Stimulated activated CD4-positive, alpha-beta T cell treated with anti-CD3 and anti-CD28 coated beads, Interleukin-2, amount 100 ng/mL, for 24 hours (primary cell): ENCODE results near the gene SCYGR1.

Experiments used
- DNase-seq, 2 donors: peaks; one replicate each; pipeline ENCODE4 v3.0.0-alpha.2; 2020

SCYGR1 gene

GRCh38 chr2:227402321-227402720 lies 14.6 kb upstream of the SCYGR1 start:
- no peak for DNase-seq

GRCh38 chr2:227401550-227401949 lies 13.8 kb upstream of the SCYGR1 start:
- DNase-seq = no peak

- no peak for DNase-seq
Observed at GRCh38 chr2:227398684-227399670, 11.2 kb upstream of the SCYGR1 start.

DNA sequence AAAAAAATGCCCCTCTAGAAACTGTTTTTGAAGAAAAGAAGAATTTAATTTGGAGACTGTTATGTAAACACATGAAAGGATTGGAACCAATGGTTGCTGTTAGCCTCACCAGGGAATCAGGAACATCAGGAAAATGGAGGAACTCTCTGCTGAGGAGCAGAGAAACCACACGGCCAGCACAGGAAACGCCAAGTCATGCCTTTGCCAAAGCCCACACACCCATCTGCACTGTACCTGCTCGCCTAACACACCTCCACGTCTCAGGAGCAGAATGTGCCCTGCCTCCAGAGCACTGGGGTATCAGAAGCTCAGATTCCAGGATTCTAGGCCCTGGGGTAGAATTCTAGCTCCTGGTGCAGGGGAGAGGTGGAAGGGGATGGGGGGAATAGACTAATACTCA lies 9.8 kb upstream of the SCYGR1 start:
- no peak for DNase-seq

DNA sequence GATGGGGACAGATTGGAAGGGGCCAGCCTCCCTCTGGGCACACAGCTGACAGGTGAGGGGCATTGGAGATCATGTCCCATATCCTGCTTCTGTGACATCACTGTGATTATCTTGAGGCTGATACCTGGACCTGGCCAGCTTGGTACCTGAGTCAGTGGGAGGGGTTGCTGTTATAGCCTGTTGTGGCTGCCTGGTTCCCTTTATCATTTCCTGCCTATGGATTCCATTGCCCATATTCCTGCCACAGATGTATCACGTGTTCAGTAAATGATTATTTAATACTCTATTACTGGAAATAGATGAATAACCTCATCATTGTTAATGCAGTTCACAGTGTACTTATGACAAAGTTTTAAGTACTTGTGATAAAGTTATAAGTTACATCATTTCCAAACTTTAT lies 7.8 kb upstream of the SCYGR1 start:
- no peak for DNase-seq

- no peak for DNase-seq
Observed at GRCh38 chr2:227394401-227394800, 6.7 kb upstream of the SCYGR1 start.

DNA sequence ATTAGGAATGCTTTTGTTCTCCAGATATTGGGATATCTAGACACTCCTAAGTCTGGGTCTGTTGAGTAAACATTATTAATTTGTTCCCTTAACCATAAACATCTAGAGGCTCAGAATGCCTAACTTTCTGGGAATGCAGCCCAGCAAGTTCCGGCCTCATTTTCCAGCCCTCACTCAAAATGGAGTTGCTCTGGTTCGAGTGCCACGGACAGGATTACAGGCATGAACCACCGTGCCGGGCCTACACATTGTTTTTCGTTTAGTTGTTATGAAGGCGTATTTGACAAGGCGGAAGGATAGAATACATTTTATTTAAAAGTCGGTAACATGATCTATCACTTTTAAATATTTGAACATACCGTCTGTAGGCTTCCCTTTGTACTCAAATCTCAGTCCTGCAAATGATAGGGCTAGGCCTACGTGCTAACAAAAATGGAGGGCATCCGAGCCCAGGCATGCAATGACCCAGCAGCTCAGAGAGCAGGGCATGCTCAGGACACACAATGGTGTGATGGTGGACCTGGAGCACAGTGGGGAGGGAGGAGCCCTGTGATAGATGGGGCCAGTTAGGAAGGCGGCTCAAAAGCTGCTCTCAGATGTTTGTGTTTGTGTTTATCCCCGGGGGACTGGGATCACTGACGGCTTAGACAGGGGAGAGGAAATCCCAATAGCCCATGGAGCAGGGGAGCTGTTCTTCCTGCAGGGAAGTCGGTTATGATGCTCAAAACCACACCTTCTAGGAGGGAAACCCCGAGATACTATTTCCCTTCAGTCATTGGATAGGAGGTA lies 2.9 kb upstream of the SCYGR1 start:
- no peak for DNase-seq

DNA sequence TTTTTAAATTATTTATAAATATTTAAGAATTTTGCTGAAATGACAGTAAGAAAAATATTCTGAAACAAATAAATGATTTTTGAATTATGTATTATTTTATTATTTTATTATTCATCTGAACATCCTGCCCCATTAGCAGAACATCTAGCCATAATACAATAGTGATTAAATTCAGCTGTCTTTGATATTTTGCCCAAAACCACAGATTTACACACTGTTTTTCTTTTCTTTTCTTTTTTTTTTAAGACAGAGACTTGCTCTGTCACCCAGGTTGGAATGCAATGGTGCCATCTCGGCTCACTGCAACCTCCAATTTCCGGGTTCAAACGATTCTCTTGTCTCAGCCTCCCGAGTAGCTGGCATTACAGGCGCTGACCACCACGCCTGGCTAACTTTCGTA lies 1.9 kb upstream of the SCYGR1 start:
- DNase-seq = no peak

GRCh38 chr2:227389231-227389630 lies 1.5 kb upstream of the SCYGR1 start:
- no peak for DNase-seq

DNA sequence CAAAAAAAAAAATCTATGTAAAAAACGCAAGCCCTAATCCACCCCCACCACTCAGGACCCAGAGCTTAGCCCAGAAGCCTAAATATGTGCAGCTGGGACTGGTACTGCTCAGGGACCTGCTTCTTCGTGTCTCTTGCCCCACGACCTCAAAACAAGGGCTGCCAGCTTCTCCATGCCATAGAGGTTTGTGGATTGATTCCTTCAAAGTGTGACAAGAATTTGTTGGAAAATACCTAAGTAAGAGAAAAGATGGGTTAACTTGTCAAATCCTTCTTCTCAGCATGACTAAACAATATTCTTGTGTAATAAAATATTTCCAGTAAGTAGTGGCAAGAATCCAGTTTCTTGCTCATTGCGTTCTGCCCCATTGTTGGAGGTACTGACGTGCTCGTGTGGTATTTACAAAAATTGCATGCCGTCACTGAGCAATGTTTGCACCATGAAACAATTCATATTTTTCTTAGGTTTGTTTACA lies 825 bp upstream of the SCYGR1 start:
- DNase-seq = no peak

DNA sequence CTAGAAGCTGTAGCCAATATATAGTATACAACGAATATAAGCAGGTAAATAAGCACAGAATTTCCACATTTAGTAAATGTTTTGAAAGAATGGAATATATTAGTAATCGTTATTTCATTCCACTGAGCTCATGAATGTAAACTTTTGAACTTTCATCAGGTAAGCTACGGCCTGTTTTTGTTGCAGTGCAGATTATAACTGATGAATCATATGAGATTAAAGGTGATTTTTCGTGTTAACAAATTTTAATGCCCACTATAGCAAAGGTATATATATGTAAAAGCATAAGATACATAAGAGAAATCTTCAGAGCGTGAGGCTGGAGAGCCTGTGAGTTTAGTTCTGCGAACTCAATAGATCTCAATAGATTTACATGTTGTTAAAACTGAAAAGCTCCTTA lies 1.1 kb downstream of the SCYGR1 start:
- DNase-seq = no peak

- no peak for DNase-seq
Observed at GRCh38 chr2:227383686-227384085, 4.1 kb downstream of the SCYGR1 start.

GRCh38 chr2:227382241-227382835 lies 5.4 kb downstream of the SCYGR1 start:
- DNase-seq = peak; percentile 11 to 34

DNA sequence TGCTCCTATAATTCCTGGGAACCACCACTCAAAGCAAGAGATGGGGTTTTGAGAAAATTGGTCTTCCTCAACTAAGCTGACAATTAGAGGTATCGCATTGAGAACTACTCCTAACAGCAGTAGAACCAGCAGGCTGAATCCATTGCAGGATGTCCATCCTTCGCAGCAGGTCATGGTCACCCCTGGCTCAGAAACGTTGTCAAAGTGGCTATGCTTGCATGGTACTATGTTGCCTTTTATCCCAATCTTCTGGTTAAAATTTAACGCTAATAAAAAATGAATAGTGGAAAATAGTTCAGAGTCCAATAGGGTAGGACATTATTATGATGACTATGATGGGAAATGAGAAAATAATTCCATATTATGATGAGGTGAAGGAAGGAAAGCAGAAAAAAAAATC lies 8.7 kb downstream of the SCYGR1 start, which contains the start of gene TM4SF20:
Gene TM4SF20 (minus strand): TSS at position 212 of the 400 bp plus-strand sequence. CDS start 38 bp downstream, at position 174.
- DNase-seq = no peak

- DNase-seq = no peak
Observed at GRCh38 chr2:227378371-227378782, 9.4 kb downstream of the SCYGR1 start.

DNA sequence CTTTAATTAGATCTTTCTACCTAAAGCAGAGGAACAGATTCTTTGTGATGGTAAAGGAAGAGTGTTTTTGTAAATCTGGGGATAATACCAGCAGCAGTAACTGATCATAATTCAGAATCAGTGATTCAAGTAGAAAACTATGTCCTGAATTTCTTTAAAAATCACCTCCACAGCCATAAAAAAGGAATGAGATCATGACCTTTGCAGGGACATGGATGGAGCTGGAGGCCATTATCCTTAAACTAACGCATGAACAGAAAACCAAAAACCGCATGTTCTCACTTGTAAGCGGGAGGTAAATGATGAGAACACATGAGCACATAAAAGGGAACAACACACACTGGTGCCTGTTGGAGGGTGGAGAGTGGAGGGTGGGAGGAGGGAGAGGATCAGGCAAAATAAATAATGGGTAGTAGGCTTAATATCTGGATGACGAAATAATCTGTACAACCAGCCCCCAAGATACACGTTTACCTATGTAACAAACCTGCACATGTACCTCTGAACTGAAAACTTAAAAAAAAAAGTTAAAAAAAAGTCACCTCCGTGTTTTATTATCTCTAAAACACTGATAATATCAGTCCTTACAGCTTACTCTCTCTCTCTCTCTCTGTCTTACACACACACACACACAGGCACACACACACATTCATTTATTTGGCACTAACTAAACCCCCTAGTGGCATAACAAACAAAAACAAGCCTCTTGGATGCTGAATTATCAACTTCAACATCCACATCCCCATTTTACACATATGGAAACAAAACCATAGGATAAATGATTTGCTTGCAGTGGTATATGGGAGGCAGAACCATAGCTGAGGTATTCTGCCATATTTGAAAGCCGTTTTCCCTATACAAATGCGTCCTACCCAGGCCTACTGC lies 10.0 kb downstream of the SCYGR1 start:
- DNase-seq = no peak

DNA sequence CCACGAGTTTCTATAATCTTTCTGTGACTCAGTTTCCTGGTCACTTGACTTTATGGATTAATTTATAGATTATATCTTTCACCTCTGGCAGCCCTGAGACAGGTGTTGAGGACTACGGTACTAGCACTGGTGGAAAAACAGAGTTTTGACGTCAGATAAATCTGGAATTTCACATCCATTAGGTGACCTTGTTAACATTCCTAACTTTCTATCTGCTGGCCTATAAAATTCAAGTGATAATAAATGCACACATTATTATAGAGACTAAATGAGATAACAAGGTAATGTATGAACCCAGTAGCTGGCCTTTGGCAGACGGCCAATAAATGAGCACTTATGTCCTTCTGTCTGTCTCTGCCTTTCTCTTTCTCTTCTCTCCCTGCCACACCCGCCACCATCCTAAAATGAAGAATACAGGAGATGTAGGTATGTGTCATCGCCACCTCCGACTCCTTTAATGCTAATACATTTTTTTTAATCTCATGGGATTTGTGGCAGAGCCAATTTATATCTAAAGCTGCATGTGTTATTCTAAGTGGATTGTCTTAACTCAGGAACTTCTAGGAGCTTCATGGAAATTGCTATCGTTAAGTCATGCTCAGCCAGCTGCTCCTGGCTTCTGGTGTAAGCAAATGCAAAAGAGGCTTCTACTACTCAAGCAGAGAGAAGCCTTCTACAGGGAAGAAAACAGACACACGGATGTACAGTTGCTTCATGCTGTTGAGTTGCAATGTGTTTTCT lies 10.9 kb downstream of the SCYGR1 start:
- DNase-seq = no peak

GRCh38 chr2:227374158-227374557 lies 13.6 kb downstream of the SCYGR1 start:
- peak; percentile 42 to 54 for DNase-seq

GRCh38 chr2:227373389-227373788 lies 14.4 kb downstream of the SCYGR1 start:
- DNase-seq = no peak

DNA sequence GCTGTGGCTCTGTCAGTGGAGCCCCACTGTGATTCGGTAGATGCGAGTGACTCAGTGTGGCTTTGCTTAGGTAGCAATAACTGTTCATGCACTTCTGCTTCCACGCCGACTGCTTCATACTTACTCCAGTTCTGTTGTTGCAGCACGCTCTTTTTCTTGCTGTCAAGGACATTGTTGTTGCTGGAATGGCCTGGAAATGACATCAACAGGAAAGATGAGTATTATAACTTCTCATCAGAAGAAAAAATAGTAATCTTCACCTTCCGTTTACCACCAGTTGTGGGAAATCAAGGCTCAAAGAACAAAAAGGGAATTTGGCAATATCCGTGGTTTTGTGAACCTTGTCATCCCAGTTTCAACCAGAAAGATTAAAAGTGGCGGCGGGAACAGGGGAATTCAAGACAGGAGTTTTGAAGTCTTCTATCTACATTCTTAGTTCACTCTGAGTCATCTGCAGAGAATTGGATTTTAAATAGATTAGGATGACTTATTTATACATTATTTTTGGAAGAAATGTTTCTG lies 16.9 kb downstream of the SCYGR1 start:
- DNase-seq = no peak

DNA sequence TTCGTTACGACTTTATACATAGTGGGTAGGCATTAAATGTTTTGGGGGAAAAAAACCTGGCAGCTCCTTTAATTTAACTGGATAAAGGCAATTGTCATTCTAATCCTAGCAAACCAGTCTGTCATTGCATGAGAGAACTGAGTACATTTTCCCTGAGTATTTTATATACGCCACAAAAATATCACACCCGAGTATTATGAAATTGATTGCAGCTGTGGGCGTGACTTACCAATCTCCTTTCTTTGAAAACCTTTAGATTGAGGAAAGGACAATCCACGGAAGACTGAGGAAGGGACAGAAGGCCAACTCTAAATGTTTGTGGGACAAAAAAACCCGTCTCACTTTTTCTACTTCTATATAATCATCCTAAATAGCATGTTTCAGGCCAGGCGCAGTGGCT lies 17.7 kb downstream of the SCYGR1 start:
- DNase-seq = no peak
